H1 (cell line): ENCODE measurements around the gene COQ8A.

Experiments used
- CEBPB ChIP-seq: IDR thresholded peaks from 2 replicates; pipeline ENCODE4 v1.6.1; 2012; ENCODE audit warnings: low read depth, low read length
- EGR1 ChIP-seq: IDR thresholded peaks from 2 replicates; pipeline ENCODE4 v1.6.1; 2011; ENCODE audit warnings: low read depth, low read length, borderline replicate concordance
- EP300 ChIP-seq, 2 experiments: IDR thresholded peaks; 1 replicate in 1 of 2; 2 replicates in 1 of 2; pipeline ENCODE4 v1.6.1; 2011 to 2012; ENCODE audit warnings: low read depth in 2 of 2, low read length in 2 of 2, mild to moderate bottlenecking in 2 of 2, borderline replicate concordance in 1 of 2, inconsistent platforms in 1 of 2, moderate library complexity in 1 of 2
- HDAC6 ChIP-seq: IDR thresholded peaks from one replicate; pipeline ENCODE4 v1.7.1; 2012; ENCODE audit warnings: low read depth, mild to moderate bottlenecking, inconsistent platforms, low read length, moderate library complexity
- JUN ChIP-seq: IDR thresholded peaks from 2 replicates; pipeline ENCODE4 v1.6.1; 2011; ENCODE audit warnings: low read depth, mild to moderate bottlenecking, improper control_type of control experiment, low read length
- POLR2A ChIP-seq, 2 experiments: IDR thresholded peaks; 1 replicate in 1 of 2; 2 replicates in 1 of 2; pipeline ENCODE4 v1.6.1; 2011; ENCODE audit warnings: low read depth in 2 of 2, low read length in 2 of 2, mild to moderate bottlenecking in 2 of 2; ENCODE audit errors: control extremely low read depth in 1 of 2
- SIN3A ChIP-seq, 2 experiments: IDR thresholded peaks in 1 of 2; conservative IDR thresholded peaks in 1 of 2; 2 replicates each; pipeline ENCODE4 v1.6.1; 2011 to 2012; ENCODE audit warnings: low read length in 2 of 2, improper control_type of control experiment in 1 of 2, low read depth in 1 of 2, mild to moderate bottlenecking in 1 of 2
- SIX5 ChIP-seq: IDR thresholded peaks from 2 replicates; pipeline ENCODE4 v1.6.1; 2011; ENCODE audit warnings: mild to moderate bottlenecking, low read depth, low read length
- SP2 ChIP-seq: IDR thresholded peaks from 2 replicates; pipeline ENCODE4 v1.6.1; 2012; ENCODE audit warnings: mild to moderate bottlenecking, low read length, inconsistent platforms
- TF ChIP-seq, protein P1 (sequence below), 3 experiments: IDR thresholded peaks; 1 replicate in 2 of 3; 2 replicates in 1 of 3; pipeline versions ENCODE4 v1.5.1 to v1.6.1; 2011; ENCODE audit warnings: low read length in 3 of 3, mild to moderate bottlenecking in 3 of 3, inconsistent platforms in 2 of 3, low read depth in 1 of 3, moderate library complexity in 1 of 3; ENCODE audit not compliant: insufficient read depth in 1 of 3; ENCODE audit errors: control extremely low read depth in 1 of 3

DNA sequence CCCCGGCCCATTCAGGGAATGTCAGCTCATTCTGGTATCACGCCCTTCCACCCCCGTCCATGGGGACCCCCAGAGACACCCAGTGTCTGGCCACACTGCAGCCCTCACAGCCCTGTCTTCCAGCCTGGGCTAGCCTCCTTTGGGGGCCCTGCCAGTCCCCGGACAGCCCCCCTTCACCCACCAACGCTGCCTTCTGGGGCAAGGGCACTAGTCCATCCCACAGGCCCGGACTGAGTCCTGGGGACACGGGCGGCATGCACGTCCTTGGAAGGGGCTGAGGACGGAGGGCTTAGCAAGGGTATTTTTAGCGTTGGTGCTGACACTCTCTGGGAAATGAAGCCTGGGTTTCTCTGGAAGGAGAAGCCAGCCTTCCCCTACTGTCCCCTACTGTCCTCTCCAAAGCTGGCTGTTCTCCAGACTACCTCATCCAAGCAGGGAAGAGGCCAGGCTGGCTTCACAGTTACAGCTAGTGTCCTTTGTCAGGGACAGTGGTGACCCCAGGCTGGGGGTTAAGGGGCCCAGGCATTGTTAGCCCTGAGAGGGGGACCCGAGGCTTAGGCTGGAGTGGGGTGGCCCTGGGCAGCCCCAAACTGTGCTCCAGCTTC is 39.5 kb downstream of the COQ8A start:
- TF ChIP-seq EGR1, result no peak
- TF ChIP-seq EP300 (IDR thresholded peaks at IDR 0.05; ENCODE audit: borderline replicate concordance in 1 of 2, low read depth in 2 of 2, low read length in 2 of 2), result no peak
- TF ChIP-seq JUN, result no peak
- TF ChIP-seq, protein P1, sequence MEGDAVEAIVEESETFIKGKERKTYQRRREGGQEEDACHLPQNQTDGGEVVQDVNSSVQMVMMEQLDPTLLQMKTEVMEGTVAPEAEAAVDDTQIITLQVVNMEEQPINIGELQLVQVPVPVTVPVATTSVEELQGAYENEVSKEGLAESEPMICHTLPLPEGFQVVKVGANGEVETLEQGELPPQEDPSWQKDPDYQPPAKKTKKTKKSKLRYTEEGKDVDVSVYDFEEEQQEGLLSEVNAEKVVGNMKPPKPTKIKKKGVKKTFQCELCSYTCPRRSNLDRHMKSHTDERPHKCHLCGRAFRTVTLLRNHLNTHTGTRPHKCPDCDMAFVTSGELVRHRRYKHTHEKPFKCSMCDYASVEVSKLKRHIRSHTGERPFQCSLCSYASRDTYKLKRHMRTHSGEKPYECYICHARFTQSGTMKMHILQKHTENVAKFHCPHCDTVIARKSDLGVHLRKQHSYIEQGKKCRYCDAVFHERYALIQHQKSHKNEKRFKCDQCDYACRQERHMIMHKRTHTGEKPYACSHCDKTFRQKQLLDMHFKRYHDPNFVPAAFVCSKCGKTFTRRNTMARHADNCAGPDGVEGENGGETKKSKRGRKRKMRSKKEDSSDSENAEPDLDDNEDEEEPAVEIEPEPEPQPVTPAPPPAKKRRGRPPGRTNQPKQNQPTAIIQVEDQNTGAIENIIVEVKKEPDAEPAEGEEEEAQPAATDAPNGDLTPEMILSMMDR (IDR thresholded peaks at IDR 0.05; ENCODE audit: control extremely low read depth in 1 of 3, insufficient read depth in 1 of 3, low read depth in 1 of 3, low read length in 3 of 3), result no peak
- no peak for TF ChIP-seq SP2
- TF ChIP-seq HDAC6, result no peak
- no peak for TF ChIP-seq POLR2A (IDR thresholded peaks at IDR 0.05; ENCODE audit: control extremely low read depth in 1 of 2, low read depth in 2 of 2, low read length in 2 of 2)
- TF ChIP-seq CEBPB, result no peak
- no peak for TF ChIP-seq SIN3A (conservative IDR thresholded peaks at IDR 0.05 in 1 of 2, IDR thresholded peaks at IDR 0.05 in 1 of 2; ENCODE audit: low read depth in 1 of 2, low read length in 2 of 2)
- TF ChIP-seq SIX5, result no peak
